Measurements from ENCODE around the gene PPP2R3A.
"Not testable (repeated sequence)": the region's sequence is repeated elsewhere in the genome, so short reads cannot be mapped to it uniquely, and the experiment has no call there.

Gene PPP2R3A

GRCh38 chr3:136171097-136171542, 205.6 kb downstream of the PPP2R3A start:
- H3K9ac ChIP-seq, result no peak overlapping the region
- H3K4me1 ChIP-seq, result peaks cover 25% of the 10 kb centered on the region
- no peaks in the 10 kb centered on the region for H3K27me3 ChIP-seq
- H4K20me1 ChIP-seq, result peaks cover 100% of the 10 kb centered on the region
- H3K4me2 ChIP-seq, result peak overlapping the region; percentile 52
- no peak overlapping the region for H3K27ac ChIP-seq
- H3K9me3 ChIP-seq, result peaks cover 22% of the 10 kb centered on the region
- no peak overlapping the region for H3K4me3 ChIP-seq
- H3K36me3 ChIP-seq, result peaks cover 24% of the 10 kb centered on the region
- TF ChIP-seq Cebpa-rat (IDR thresholded peaks at IDR 0.05), result no peak

- Histone ChIP-seq H3K9me3 (peaks cover 23% of the 10 kb centered on the region), H3K36me3 (peaks cover 32% of the 10 kb centered on the region), H3K27me3 (no peaks in the 10 kb centered on the region), H3K9ac (no peak overlapping the region), H3K4me2 (no peak overlapping the region), H3K4me3 (no peak overlapping the region), H3K4me1 (peaks cover 25% of the 10 kb centered on the region), H4K20me1 (peaks cover 100% of the 10 kb centered on the region), H3K27ac (no peak overlapping the region)
- no peak for TF ChIP-seq Cebpa-rat (IDR thresholded peaks at IDR 0.05)
Observed at GRCh38 chr3:136173939-136174490, 208.5 kb downstream of the PPP2R3A start.

- Histone ChIP-seq H3K4me2 (no peak overlapping the region), H3K9ac (no peak overlapping the region), H3K4me3 (no peak overlapping the region), H3K4me1 (0 out of 2 replicates have a peak, but pooled peaks cover 5% of the 10 kb centered on the region), H3K27me3 (no peaks in the 10 kb centered on the region), H4K20me1 (peaks cover 99% of the 10 kb centered on the region), H3K36me3 (peaks cover 17% of the 10 kb centered on the region), H3K27ac (no peak overlapping the region), H3K9me3 (peaks cover 26% of the 10 kb centered on the region)
- no peak for TF ChIP-seq Cebpa-rat (IDR thresholded peaks at IDR 0.05)
Observed at GRCh38 chr3:136177876-136178275, 212.3 kb downstream of the PPP2R3A start.

- no peaks in the 10 kb centered on the region for H3K27me3 ChIP-seq
- peaks cover 30% of the 10 kb centered on the region for H3K36me3 ChIP-seq
- H3K4me3 ChIP-seq, result no peak overlapping the region
- H3K9me3 ChIP-seq, result peaks cover 45% of the 10 kb centered on the region
- H3K4me2 ChIP-seq, result no peak overlapping the region
- H3K9ac ChIP-seq, result no peak overlapping the region
- no peak for TF ChIP-seq Cebpa-rat (IDR thresholded peaks at IDR 0.05)
- H3K27ac ChIP-seq, result no peak overlapping the region
- H3K4me1 ChIP-seq, result no peaks in the 10 kb centered on the region
- peaks cover 99% of the 10 kb centered on the region for H4K20me1 ChIP-seq
Observed at GRCh38 chr3:136181741-136182140, 216.2 kb downstream of the PPP2R3A start.

GRCh38 chr3:136184703-136185102, 219.2 kb downstream of the PPP2R3A start:
- no peak overlapping the region for H3K27ac ChIP-seq
- H3K36me3 ChIP-seq, result peaks cover 48% of the 10 kb centered on the region
- no peak overlapping the region for H3K4me3 ChIP-seq
- H3K4me2 ChIP-seq, result no peak overlapping the region
- H4K20me1 ChIP-seq, result peaks cover 99% of the 10 kb centered on the region
- peaks cover 66% of the 10 kb centered on the region for H3K9me3 ChIP-seq
- no peak overlapping the region for H3K9ac ChIP-seq
- no peaks in the 10 kb centered on the region for H3K27me3 ChIP-seq
- no peak for TF ChIP-seq Cebpa-rat (IDR thresholded peaks at IDR 0.05)
- 0 out of 2 replicates have a peak, but pooled peaks cover 9% of the 10 kb centered on the region for H3K4me1 ChIP-seq

- Histone ChIP-seq H3K36me3 (peaks cover 55% of the 10 kb centered on the region), H3K4me2 (no peak overlapping the region), H4K20me1 (peaks cover 100% of the 10 kb centered on the region), H3K9ac (no peak overlapping the region), H3K27ac (no peak overlapping the region), H3K27me3 (no peaks in the 10 kb centered on the region), H3K9me3 (peaks cover 72% of the 10 kb centered on the region), H3K4me1 (peaks cover 18% of the 10 kb centered on the region), H3K4me3 (no peak overlapping the region)
- no peak for TF ChIP-seq Cebpa-rat (IDR thresholded peaks at IDR 0.05)
Observed at GRCh38 chr3:136186344-136186743, 220.8 kb downstream of the PPP2R3A start.

- Histone ChIP-seq H3K4me1 (peaks cover 23% of the 10 kb centered on the region), H4K20me1 (peaks cover 100% of the 10 kb centered on the region), H3K4me3 (no peak overlapping the region)
Observed at GRCh38 chr3:136186846-136187245, 221.3 kb downstream of the PPP2R3A start.

GRCh38 chr3:136187868-136188267, 222.3 kb downstream of the PPP2R3A start:
- Histone ChIP-seq H3K9me3 (peaks cover 59% of the 10 kb centered on the region), H4K20me1 (peaks cover 100% of the 10 kb centered on the region), H3K4me2 (peak overlapping the region; percentile 22), H3K4me3 (no peak overlapping the region), H3K27me3 (no peaks in the 10 kb centered on the region), H3K36me3 (peaks cover 47% of the 10 kb centered on the region), H3K9ac (no peak overlapping the region), H3K4me1 (peaks cover 29% of the 10 kb centered on the region), H3K27ac (no peak overlapping the region)
- no peak for TF ChIP-seq Cebpa-rat (IDR thresholded peaks at IDR 0.05)

More at GRCh38 chr3:136186846-136187245, 221.3 kb downstream of the PPP2R3A start:
- Histone ChIP-seq H3K9ac (no peak overlapping the region), H3K4me2 (no peak overlapping the region), H3K9me3 (peaks cover 67% of the 10 kb centered on the region), H3K27ac (no peak overlapping the region), H3K36me3 (peaks cover 55% of the 10 kb centered on the region), H3K27me3 (no peaks in the 10 kb centered on the region)
- no peak for TF ChIP-seq Cebpa-rat (IDR thresholded peaks at IDR 0.05)

GRCh38 chr3:136189043-136189442, 223.5 kb downstream of the PPP2R3A start:
- H3K36me3 ChIP-seq, result peaks cover 44% of the 10 kb centered on the region
- peak overlapping the region; percentile 79; the same call in 1 of the 2 replicates for H3K4me2 ChIP-seq
- no peak overlapping the region for H3K27ac ChIP-seq
- H3K4me1 ChIP-seq, result peaks cover 29% of the 10 kb centered on the region
- H3K9ac ChIP-seq, result no peak overlapping the region
- TF ChIP-seq Cebpa-rat (IDR thresholded peaks at IDR 0.05), result no peak
- H4K20me1 ChIP-seq, result peaks cover 100% of the 10 kb centered on the region
- H3K9me3 ChIP-seq, result peaks cover 53% of the 10 kb centered on the region
- no peaks in the 10 kb centered on the region for H3K27me3 ChIP-seq
- no peak overlapping the region for H3K4me3 ChIP-seq

- H3K4me2 ChIP-seq, result peak overlapping the region; percentile 79
Observed at GRCh38 chr3:136189859-136190617, 224.5 kb downstream of the PPP2R3A start.

GRCh38 chr3:136192195-136192594, 226.7 kb downstream of the PPP2R3A start:
- 0 out of 2 replicates have a peak overlapping the region, but pooled peaks have one; percentile 4 for H3K27ac ChIP-seq
- peak overlapping the region; percentile 98 for H3K9ac ChIP-seq

More at GRCh38 chr3:136189859-136190617, 224.5 kb downstream of the PPP2R3A start:
- Histone ChIP-seq H3K27ac (no peak overlapping the region), H4K20me1 (peaks cover 100% of the 10 kb centered on the region), H3K4me3 (no peak overlapping the region), H3K36me3 (peaks cover 34% of the 10 kb centered on the region), H3K9ac (no peak overlapping the region), H3K4me1 (peaks cover 29% of the 10 kb centered on the region), H3K27me3 (no peaks in the 10 kb centered on the region), H3K9me3 (peaks cover 44% of the 10 kb centered on the region)
- TF ChIP-seq Cebpa-rat (IDR thresholded peaks at IDR 0.05), result no peak

More at GRCh38 chr3:136192195-136192594, 226.7 kb downstream of the PPP2R3A start:
- peaks cover 84% of the 10 kb centered on the region for H4K20me1 ChIP-seq
- H3K27me3 ChIP-seq, result not testable (repeated sequence)
- peaks cover 29% of the 10 kb centered on the region for H3K9me3 ChIP-seq
- peaks cover 32% of the 10 kb centered on the region for H3K4me1 ChIP-seq
- H3K4me3 ChIP-seq, result peak overlapping the region; percentile 95
- H3K4me2 ChIP-seq, result peak overlapping the region; percentile 79
- peaks cover 26% of the 10 kb centered on the region for H3K36me3 ChIP-seq

All from BLaER1 (cell line).